K562 (cell line): ENCODE measurements around the gene S100A9. TPM values are rescaled to one million over a fixed set of nuclear protein-coding genes. Genes with fewer than 3 reads are reported as not detected.

Source experiments
- ARID4B ChIP-seq: sonication (generic); formaldehyde crosslinking; IDR thresholded peaks from 2 replicates; pipeline ENCODE4 v1.8.0; 2022; ENCODE audit warnings: mild to moderate bottlenecking, missing genetic modification reagents
- BDP1 ChIP-seq: IDR thresholded peaks from 3 replicates; pipeline ENCODE4 v1.6.1; 2011; ENCODE audit not compliant: insufficient read length, insufficient read depth
- CHD2 ChIP-seq: IDR thresholded peaks from 2 replicates; pipeline ENCODE4 v1.6.1; 2011; ENCODE audit warnings: low read depth, low read length
- CREM ChIP-seq: IDR thresholded peaks from 2 replicates; pipeline ENCODE4 v1.6.1; 2014; ENCODE audit warnings: antibody characterized with exemption, low read depth
- ESRRB ChIP-seq: fragments of 250-450 bp; sonication (Bioruptor Pico); IDR thresholded peaks from 2 replicates; pipeline ENCODE4 v1.5.0; 2020; ENCODE audit warnings: mild to moderate bottlenecking, moderate library complexity, borderline replicate concordance
- HBP1 ChIP-seq: fragments of 450-650 bp; formaldehyde crosslinking; IDR thresholded peaks from 2 replicates; pipeline ENCODE4 v1.4.0; 2022; ENCODE audit warnings: missing genetic modification characterization
- KLF10 ChIP-seq: fragments of 250-450 bp; sonication (Bioruptor Pico); IDR thresholded peaks from 2 replicates; pipeline ENCODE4 v1.6.1; 2021; ENCODE audit warnings: matching md5 sums
- MYC ChIP-seq, 2 experiments: fragments of 250-450 bp in 1 of 2; sonication (Bioruptor Pico) in 1 of 2; IDR thresholded peaks; 2 replicates each; pipeline versions ENCODE4 v1.5.1 to v1.6.1; 2012 to 2021; ENCODE audit warnings: low read depth in 2 of 2, borderline replicate concordance in 1 of 2, improper control_type of control experiment in 1 of 2, low read length in 1 of 2, mild to moderate bottlenecking in 1 of 2, moderate library complexity in 1 of 2
- PRPF4 ChIP-seq: fragments of 200-400 bp; formaldehyde crosslinking; IDR thresholded peaks from one replicate; pipeline ENCODE4 v1.6.1; 2017; ENCODE audit warnings: low read length, low read depth, mild to moderate bottlenecking; ENCODE audit not compliant: insufficient read depth, poor library complexity, severe bottlenecking
- SMC3 ChIP-seq: conservative IDR thresholded peaks from 2 replicates; pipeline ENCODE4 v1.6.1; 2011; ENCODE audit warnings: low read depth, low read length, improper control_type of control experiment; ENCODE audit not compliant: insufficient read depth
- XRCC5 ChIP-seq: fragments of 200-400 bp; formaldehyde crosslinking; IDR thresholded peaks from 2 replicates; pipeline ENCODE4 v1.6.1; 2017; ENCODE audit warnings: low read depth, mild to moderate bottlenecking, low read length
- ZKSCAN1 ChIP-seq: fragments of 150-350 bp; IDR thresholded peaks from 2 replicates; pipeline ENCODE4 v1.6.1; 2016; ENCODE audit warnings: low read depth, low read length
- polyA plus RNA-seq, 8 experiments: library from polyadenylated mRNA; depleted of rRNA in 4 of 8; stranded (reverse) in 5 of 8; unstranded in 3 of 8; fragments of >200 nt; fragmentation: Nextera tagmentation in 2 of 8; fragmentation: Illumina TruSeq in 1 of 8; extraction: Ambion mirVana in 2 of 8; extraction: Trizol in 1 of 8; gene quantifications; 2 replicates each; pipeline versions ENCODE4 v1.2.1 to v1.2.3, GENCODE V29; 2011 to 2014; ENCODE audit warnings: inconsistent platforms in 1 of 8, missing spikeins in 1 of 8
- total RNA-seq, 7 experiments: library from RNA; depleted of rRNA in 6 of 7; stranded (reverse); fragments of >200 nt in 6 of 7; fragmentation: Illumina TruSeq in 2 of 7; extraction: Trizol in 2 of 7; gene quantifications; 2 replicates each; pipeline versions ENCODE4 v1.2.1 to v1.2.3, GENCODE V29; 2011 to 2021; ENCODE audit warnings: low replicate concordance in 1 of 7
- TF ChIP-seq, protein P1 (sequence below): sonication (generic); formaldehyde crosslinking; IDR thresholded peaks from 2 replicates; pipeline ENCODE4 v1.8.0; 2023; ENCODE audit warnings: missing genetic modification reagents, mild to moderate bottlenecking, borderline replicate concordance
- TF ChIP-seq, protein P2 (sequence below): sonication (generic); formaldehyde crosslinking; IDR thresholded peaks from 2 replicates; pipeline ENCODE4 v1.8.0; 2022; ENCODE audit warnings: mild to moderate bottlenecking, missing genetic modification reagents

The S100A9 gene
- total and polyA plus RNA-seq, 9 of the 15 experiments (the other 6 are each of a cell fraction or from before 2014, with no cell fraction given): 0.80 TPM; not detected in 8

- TF ChIP-seq, protein P1, sequence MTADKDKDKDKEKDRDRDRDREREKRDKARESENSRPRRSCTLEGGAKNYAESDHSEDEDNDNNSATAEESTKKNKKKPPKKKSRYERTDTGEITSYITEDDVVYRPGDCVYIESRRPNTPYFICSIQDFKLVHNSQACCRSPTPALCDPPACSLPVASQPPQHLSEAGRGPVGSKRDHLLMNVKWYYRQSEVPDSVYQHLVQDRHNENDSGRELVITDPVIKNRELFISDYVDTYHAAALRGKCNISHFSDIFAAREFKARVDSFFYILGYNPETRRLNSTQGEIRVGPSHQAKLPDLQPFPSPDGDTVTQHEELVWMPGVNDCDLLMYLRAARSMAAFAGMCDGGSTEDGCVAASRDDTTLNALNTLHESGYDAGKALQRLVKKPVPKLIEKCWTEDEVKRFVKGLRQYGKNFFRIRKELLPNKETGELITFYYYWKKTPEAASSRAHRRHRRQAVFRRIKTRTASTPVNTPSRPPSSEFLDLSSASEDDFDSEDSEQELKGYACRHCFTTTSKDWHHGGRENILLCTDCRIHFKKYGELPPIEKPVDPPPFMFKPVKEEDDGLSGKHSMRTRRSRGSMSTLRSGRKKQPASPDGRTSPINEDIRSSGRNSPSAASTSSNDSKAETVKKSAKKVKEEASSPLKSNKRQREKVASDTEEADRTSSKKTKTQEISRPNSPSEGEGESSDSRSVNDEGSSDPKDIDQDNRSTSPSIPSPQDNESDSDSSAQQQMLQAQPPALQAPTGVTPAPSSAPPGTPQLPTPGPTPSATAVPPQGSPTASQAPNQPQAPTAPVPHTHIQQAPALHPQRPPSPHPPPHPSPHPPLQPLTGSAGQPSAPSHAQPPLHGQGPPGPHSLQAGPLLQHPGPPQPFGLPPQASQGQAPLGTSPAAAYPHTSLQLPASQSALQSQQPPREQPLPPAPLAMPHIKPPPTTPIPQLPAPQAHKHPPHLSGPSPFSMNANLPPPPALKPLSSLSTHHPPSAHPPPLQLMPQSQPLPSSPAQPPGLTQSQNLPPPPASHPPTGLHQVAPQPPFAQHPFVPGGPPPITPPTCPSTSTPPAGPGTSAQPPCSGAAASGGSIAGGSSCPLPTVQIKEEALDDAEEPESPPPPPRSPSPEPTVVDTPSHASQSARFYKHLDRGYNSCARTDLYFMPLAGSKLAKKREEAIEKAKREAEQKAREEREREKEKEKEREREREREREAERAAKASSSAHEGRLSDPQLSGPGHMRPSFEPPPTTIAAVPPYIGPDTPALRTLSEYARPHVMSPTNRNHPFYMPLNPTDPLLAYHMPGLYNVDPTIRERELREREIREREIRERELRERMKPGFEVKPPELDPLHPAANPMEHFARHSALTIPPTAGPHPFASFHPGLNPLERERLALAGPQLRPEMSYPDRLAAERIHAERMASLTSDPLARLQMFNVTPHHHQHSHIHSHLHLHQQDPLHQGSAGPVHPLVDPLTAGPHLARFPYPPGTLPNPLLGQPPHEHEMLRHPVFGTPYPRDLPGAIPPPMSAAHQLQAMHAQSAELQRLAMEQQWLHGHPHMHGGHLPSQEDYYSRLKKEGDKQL (CRISPR knock-in tag): no peak
- TF ChIP-seq KLF10 (CRISPR knock-in tag): no peak
- TF ChIP-seq XRCC5: no peak
- no peak for TF ChIP-seq HBP1 (CRISPR knock-in tag)
- peak; percentile 16; the same call in 1 of the 2 replicates for TF ChIP-seq MYC (IDR thresholded peaks at IDR 0.05; ENCODE audit: low read depth, low read length)
- no peak for TF ChIP-seq MYC (CRISPR knock-in tag; IDR thresholded peaks at IDR 0.05; ENCODE audit: borderline replicate concordance, low read depth)
- no peak for TF ChIP-seq BDP1
- peak; percentile 82 for TF ChIP-seq SMC3
- TF ChIP-seq CHD2: no peak
- TF ChIP-seq ZKSCAN1: 0 out of 2 replicates have a peak, but pooled peaks have one; percentile 31
- no peak for TF ChIP-seq ARID4B
- no peak for TF ChIP-seq PRPF4
- no peak for TF ChIP-seq ESRRB
- TF ChIP-seq, protein P2, sequence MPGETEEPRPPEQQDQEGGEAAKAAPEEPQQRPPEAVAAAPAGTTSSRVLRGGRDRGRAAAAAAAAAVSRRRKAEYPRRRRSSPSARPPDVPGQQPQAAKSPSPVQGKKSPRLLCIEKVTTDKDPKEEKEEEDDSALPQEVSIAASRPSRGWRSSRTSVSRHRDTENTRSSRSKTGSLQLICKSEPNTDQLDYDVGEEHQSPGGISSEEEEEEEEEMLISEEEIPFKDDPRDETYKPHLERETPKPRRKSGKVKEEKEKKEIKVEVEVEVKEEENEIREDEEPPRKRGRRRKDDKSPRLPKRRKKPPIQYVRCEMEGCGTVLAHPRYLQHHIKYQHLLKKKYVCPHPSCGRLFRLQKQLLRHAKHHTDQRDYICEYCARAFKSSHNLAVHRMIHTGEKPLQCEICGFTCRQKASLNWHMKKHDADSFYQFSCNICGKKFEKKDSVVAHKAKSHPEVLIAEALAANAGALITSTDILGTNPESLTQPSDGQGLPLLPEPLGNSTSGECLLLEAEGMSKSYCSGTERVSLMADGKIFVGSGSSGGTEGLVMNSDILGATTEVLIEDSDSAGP (CRISPR knock-in tag): no peak
- TF ChIP-seq CREM: peak; percentile 44; the same call in 1 of the 2 replicates
Observed at GRCh38 chr1:153355445-153356071, 2.1 kb upstream of the S100A9 start (continued).
